Thyroid gland (tissue), 4 donors: ENCODE data around the gene TMEM8B. TPM values are rescaled to one million over a fixed set of nuclear protein-coding genes. Genes with fewer than 3 reads are reported as not detected.
"Not testable (repeated sequence)": the region's sequence is repeated elsewhere in the genome, so short reads cannot be mapped to it uniquely, and the experiment has no call there.

Experiments
- DNase-seq, 2 donors: peaks; one replicate each; pipeline ENCODE4 v3.0.0-alpha.2; 2019
- H3K27ac ChIP-seq, 3 donors: fragments of 200-600 bp; sonication (generic); 1 replicate in 2 of 3; 2 replicates in 1 of 3; pipeline ENCODE4 v1.5.1; 2016 to 2019; ENCODE audit warnings: mild to moderate bottlenecking in 1 of 3, moderate library complexity in 1 of 3
- H3K27me3 ChIP-seq: fragments of 200-600 bp; sonication (generic); one replicate; pipeline ENCODE4 v1.5.1; 2019
- H3K36me3 ChIP-seq, 2 donors: fragments of 200-600 bp; sonication (generic); one replicate each; pipeline ENCODE4 v1.5.1; 2016 to 2019
- H3K4me1 ChIP-seq, 2 donors: fragments of 200-600 bp; sonication (generic); one replicate each; pipeline ENCODE4 v1.5.1; 2017 to 2019
- H3K4me3 ChIP-seq, 3 donors: fragments of 200-600 bp; sonication (generic); replicated peaks in 1 of 3; 1 replicate in 2 of 3; 2 replicates in 1 of 3; pipeline ENCODE4 v1.5.1; 2016; ENCODE audit warnings: mild to moderate bottlenecking in 1 of 3
- H3K9me3 ChIP-seq: fragments of 200-600 bp; sonication (generic); one replicate; pipeline ENCODE4 v1.5.1; 2017
- POLR2A ChIP-seq, 2 donors: fragments of 450-650 bp; IDR thresholded peaks; one replicate each; pipeline ENCODE4 v1.6.1; 2017; ENCODE audit warnings: antibody characterized with exemption in 2 of 2, mild to moderate bottlenecking in 2 of 2, moderate library complexity in 1 of 2
- WGBS, 2 donors: methylation state at CpG; one replicate each; pipeline ENCODE4 v1.1.5; 2017; 5-methylcytosine and 5-hydroxymethylcytosine counted together
- intact Hi-C: fragments of 100-400 bp; cut with DNase I; formaldehyde crosslinking; loops from one replicate; pipeline ENCODE4 v1.15.1; 2023
- total RNA-seq, 4 donors: library from RNA; depleted of rRNA; stranded (reverse); fragments of >200 nt; gene quantifications; one replicate each; pipeline ENCODE4 v1.2.3, GENCODE V29; 2016
- TF ChIP-seq, protein P1 (sequence below), 6 experiments: fragments of 200-600 bp in 3 of 6; fragments of 450-650 bp in 3 of 6; sonication (generic) in 3 of 6; IDR thresholded peaks; one replicate each; pipeline ENCODE4 v1.5.1; 2016 to 2019; ENCODE audit warnings: antibody characterized with exemption in 6 of 6, mild to moderate bottlenecking in 2 of 6, inconsistent platforms in 1 of 6, moderate library complexity in 1 of 6

The TMEM8B gene
- total RNA-seq, 4 donors from 2014 or later: 8.5 to 17.4 (median 15.8) TPM

DNA sequence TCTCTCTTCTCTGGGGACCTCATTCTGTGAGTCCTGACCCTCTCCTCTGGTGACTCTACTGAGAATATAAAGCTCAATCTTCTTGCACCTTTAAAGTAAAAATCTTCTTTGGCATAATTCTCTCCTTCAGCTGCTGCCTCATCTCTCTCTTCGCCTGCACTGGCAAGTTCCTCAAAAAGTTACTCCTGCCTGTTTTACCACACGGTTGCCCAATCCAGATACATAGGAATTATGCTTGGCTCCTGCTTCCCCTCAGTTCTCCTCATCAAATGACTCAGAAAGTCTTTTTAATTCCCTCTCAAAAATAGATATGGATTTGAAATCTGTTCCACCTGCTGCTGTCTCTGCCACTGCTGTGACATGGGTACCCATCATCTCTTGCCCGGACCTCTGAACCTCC is 62.6 kb downstream of the TMEM8B start:
- intact Hi-C loops: no loop called here
- H3K36me3 ChIP-seq: no peaks in the 10 kb centered on the region
- no peaks in the 10 kb centered on the region for H3K27me3 ChIP-seq
- no peak overlapping the region for H3K27ac ChIP-seq
- H3K4me1 ChIP-seq: no peaks in the 10 kb centered on the region
- DNase-seq: no peak
- H3K9me3 ChIP-seq: no peaks in the 10 kb centered on the region
- H3K4me3 ChIP-seq: no peak overlapping the region
- WGBS, 2 donors: 86 to 91% methylated on average over 3 of the region's 3 CpGs
- TF ChIP-seq, protein P1, sequence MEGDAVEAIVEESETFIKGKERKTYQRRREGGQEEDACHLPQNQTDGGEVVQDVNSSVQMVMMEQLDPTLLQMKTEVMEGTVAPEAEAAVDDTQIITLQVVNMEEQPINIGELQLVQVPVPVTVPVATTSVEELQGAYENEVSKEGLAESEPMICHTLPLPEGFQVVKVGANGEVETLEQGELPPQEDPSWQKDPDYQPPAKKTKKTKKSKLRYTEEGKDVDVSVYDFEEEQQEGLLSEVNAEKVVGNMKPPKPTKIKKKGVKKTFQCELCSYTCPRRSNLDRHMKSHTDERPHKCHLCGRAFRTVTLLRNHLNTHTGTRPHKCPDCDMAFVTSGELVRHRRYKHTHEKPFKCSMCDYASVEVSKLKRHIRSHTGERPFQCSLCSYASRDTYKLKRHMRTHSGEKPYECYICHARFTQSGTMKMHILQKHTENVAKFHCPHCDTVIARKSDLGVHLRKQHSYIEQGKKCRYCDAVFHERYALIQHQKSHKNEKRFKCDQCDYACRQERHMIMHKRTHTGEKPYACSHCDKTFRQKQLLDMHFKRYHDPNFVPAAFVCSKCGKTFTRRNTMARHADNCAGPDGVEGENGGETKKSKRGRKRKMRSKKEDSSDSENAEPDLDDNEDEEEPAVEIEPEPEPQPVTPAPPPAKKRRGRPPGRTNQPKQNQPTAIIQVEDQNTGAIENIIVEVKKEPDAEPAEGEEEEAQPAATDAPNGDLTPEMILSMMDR (IDR thresholded peaks at IDR 0.05): no peak
- no peak for TF ChIP-seq POLR2A (IDR thresholded peaks at IDR 0.05)

DNA sequence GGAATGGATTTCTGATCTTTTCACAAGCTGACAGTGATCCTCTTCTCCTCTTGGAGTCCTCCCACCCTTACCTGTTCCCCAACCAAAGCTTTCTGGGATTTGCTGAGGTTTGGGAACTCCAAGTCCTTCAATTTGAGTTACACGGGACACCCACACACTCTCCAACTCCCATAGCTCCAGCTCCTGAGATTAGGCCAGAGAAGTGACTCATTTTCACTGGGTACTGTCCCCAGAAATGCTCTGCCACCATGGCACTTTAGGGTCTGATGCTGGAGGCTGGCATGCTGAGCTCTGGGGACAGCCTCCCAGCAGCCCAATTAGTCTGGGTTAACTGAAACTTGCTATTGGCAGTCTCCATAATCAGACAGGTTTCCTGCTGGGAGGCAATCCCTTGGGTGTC is 63.0 kb downstream of the TMEM8B start:
- Histone ChIP-seq H3K27me3 (no peaks in the 10 kb centered on the region), H3K36me3 (no peaks in the 10 kb centered on the region), H3K27ac (no peak overlapping the region), H3K4me1 (no peaks in the 10 kb centered on the region), H3K4me3 (no peak overlapping the region), H3K9me3 (no peaks in the 10 kb centered on the region)
- no peak for DNase-seq
- intact Hi-C loops: no loop called here
- TF ChIP-seq, protein P1 (IDR thresholded peaks at IDR 0.05): no peak
- TF ChIP-seq POLR2A (IDR thresholded peaks at IDR 0.05): no peak
- 83 to 86% methylated on average over 1 of the region's 1 CpG for WGBS, 2 donors

DNA sequence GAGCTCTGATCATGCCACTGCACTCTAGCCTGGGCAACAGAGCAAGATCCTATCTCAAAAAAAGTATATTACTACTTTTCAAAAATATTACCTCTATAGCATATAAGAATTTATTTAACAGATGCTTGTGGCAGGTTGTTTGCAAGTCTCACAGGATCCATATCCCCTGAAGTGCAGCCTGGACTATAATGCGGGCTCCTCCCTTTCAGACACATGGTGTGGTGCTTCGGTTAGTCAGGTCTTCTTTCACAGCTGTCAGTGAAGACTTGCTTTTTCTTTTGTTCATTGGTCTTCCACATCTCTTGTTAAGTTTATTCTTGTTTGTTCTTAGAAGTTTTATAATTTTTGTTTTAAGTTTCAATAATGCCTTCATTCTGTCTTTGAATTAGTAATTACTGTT is 67.5 kb downstream of the TMEM8B start:
- Histone ChIP-seq H3K27ac (no peak overlapping the region), H3K4me3 (no peak overlapping the region), H3K27me3 (no peaks in the 10 kb centered on the region), H3K36me3 (no peaks in the 10 kb centered on the region), H3K9me3 (no peaks in the 10 kb centered on the region), H3K4me1 (no peaks in the 10 kb centered on the region)
- no peak for DNase-seq
- intact Hi-C loops: no loop called here
- no peak for TF ChIP-seq POLR2A (IDR thresholded peaks at IDR 0.05)
- WGBS, 2 donors: 94 to 96% methylated on average over 2 of the region's 2 CpGs

DNA sequence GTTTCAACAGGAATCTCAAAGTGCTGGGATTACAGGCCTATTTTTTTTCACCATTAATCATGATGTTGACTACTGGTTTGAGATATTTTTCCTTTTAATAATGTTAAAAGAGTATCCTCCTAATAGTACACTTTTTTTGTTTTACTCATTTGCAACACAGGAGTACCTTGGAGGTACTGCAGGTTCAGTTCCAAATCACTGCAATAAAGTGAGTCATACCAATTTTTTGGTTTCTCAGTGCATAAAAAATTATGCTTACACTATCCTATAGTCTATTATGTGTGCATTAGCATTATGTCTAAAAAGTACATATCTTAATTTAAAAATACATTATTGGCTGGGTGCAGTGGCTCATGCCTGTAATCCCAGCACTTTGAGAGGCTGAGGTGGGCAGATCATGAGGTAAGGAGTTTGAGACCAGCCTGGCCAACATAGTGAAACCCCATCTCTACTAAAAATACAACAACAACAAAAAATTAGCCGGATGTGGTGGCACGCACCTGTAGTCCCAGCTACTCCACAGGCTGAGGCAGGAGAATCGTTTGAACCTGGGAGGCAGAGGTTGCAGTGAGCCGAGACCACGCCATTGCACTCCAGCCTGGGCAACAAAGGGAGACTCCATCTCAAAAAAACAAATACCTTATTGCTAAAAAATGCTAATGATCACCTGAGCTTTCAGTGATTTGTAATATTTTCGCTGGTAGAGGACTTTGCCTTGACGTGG is 68.5 kb downstream of the TMEM8B start:
- H3K36me3 ChIP-seq, intact Hi-C loops, H3K27ac ChIP-seq, H3K9me3 ChIP-seq, H3K27me3 ChIP-seq, DNase-seq, H3K4me3 ChIP-seq, H3K4me1 ChIP-seq: not testable (repeated sequence)
- WGBS, 2 donors: 90 to 96% methylated on average over 7 of the region's 7 CpGs

DNA sequence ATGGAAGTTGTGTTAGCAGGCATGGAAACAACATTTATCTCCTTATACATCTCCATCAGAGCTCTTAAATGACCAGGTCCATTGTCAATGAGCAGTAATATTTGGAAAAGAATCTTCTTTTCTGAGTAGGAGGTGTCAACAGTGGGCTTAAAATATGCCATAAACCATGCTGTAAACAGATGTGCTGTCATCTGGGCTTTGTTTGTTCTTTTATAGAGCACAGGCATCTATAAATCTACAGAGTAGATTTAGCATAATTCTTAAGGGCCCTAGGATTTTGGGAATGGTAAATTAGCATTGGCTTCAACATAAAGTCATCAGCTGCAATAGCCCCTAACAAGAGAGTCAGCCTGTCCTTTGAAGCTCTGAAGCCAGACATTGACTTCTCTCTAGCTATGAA is 69.3 kb downstream of the TMEM8B start:
- intact Hi-C loops: no loop called here
- DNase-seq: no peak
- no peak overlapping the region for H3K27ac ChIP-seq
- no peaks in the 10 kb centered on the region for H3K4me1 ChIP-seq
- no peak overlapping the region for H3K4me3 ChIP-seq
- H3K9me3 ChIP-seq: no peaks in the 10 kb centered on the region
- H3K27me3 ChIP-seq: no peaks in the 10 kb centered on the region
- TF ChIP-seq, protein P1 (IDR thresholded peaks at IDR 0.05): no peak
- TF ChIP-seq POLR2A (IDR thresholded peaks at IDR 0.05): no peak
- no peaks in the 10 kb centered on the region for H3K36me3 ChIP-seq

DNA sequence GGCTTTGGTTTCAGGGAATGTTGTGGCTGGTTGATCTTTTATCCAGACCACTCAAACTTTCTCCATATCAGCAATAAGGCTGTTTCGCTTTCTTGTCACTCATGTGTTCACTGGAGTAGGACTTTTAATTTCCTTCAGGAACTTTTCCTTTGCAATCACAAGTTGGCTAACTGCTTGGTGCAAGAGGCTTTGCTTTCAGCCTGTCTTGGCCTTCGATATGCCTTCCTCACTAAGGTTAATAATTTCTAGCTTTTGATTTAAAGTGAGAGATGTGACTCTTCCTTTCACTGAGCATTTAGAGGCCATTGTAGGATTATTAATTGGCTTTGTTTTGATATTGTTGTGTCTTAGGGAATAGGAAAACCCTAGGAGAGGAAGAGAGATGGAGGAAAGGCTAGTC is 70.0 kb downstream of the TMEM8B start:
- DNase-seq: no peak
- no peak for TF ChIP-seq POLR2A (IDR thresholded peaks at IDR 0.05)
- TF ChIP-seq, protein P1 (IDR thresholded peaks at IDR 0.05): no peak
- 79 to 80% methylated on average over 2 of the region's 2 CpGs for WGBS, 2 donors
- Histone ChIP-seq H3K9me3 (no peaks in the 10 kb centered on the region), H3K27ac (no peak overlapping the region), H3K36me3 (no peaks in the 10 kb centered on the region), H3K4me3 (no peak overlapping the region), H3K27me3 (no peaks in the 10 kb centered on the region), H3K4me1 (no peaks in the 10 kb centered on the region)
- intact Hi-C loops: no loop called here
